Immature natural killer cell (primary cell): ENCODE results near the gene HAVCR2. TPM values are rescaled to one million over a fixed set of nuclear protein-coding genes. Genes with fewer than 3 reads are reported as not detected.

Source experiments
- DNase-seq, 3 donors: peaks; one replicate each; pipeline ENCODE4 v3.0.0; 2022; ENCODE audit warnings: mixed read lengths in 1 of 3
- H3K27ac Mint-ChIP-seq, 6 donors: one replicate each; pipeline ENCODE4 v1.8.0; 2020; ENCODE audit warnings: mixed read lengths in 6 of 6, mild to moderate bottlenecking in 5 of 6, inconsistent platforms in 4 of 6, moderate library complexity in 3 of 6
- H3K27me3 Mint-ChIP-seq, 3 donors: one replicate each; pipeline ENCODE4 v1.8.0; 2020 to 2021; ENCODE audit warnings: low read depth in 3 of 3, mild to moderate bottlenecking in 3 of 3, mixed read lengths in 3 of 3, moderate library complexity in 3 of 3, inconsistent platforms in 1 of 3
- H3K36me3 Mint-ChIP-seq, 3 donors: one replicate each; pipeline ENCODE4 v1.8.0; 2020; ENCODE audit warnings: mixed read lengths in 3 of 3, inconsistent platforms in 2 of 3, mild to moderate bottlenecking in 2 of 3
- H3K4me1 Mint-ChIP-seq, 2 donors: one replicate each; pipeline ENCODE4 v1.8.0; 2020; ENCODE audit warnings: inconsistent platforms in 2 of 2, mild to moderate bottlenecking in 2 of 2, mixed read lengths in 2 of 2, moderate library complexity in 1 of 2
- H3K4me3 Mint-ChIP-seq, 5 donors: one replicate each; pipeline ENCODE4 v1.8.0; 2020; ENCODE audit warnings: mild to moderate bottlenecking in 5 of 5, mixed read lengths in 5 of 5, inconsistent platforms in 3 of 5, moderate library complexity in 3 of 5
- H3K9me3 Mint-ChIP-seq, 6 donors: one replicate each; pipeline ENCODE4 v1.8.0; 2020; ENCODE audit warnings: mild to moderate bottlenecking in 6 of 6, mixed read lengths in 6 of 6, inconsistent platforms in 4 of 6, moderate library complexity in 3 of 6
- polyA plus RNA-seq, 3 donors: library from polyadenylated mRNA; unstranded; fragments of 300-500 nt; fragmentation: Illumina TruSeq; gene quantifications; one replicate each; pipeline ENCODE4 v1.2.3, GENCODE V29; 2021

HAVCR2 gene
- polyA plus RNA-seq: 100 to 1,000 TPM; 101 to 167 (median 130) TPM

DNA sequence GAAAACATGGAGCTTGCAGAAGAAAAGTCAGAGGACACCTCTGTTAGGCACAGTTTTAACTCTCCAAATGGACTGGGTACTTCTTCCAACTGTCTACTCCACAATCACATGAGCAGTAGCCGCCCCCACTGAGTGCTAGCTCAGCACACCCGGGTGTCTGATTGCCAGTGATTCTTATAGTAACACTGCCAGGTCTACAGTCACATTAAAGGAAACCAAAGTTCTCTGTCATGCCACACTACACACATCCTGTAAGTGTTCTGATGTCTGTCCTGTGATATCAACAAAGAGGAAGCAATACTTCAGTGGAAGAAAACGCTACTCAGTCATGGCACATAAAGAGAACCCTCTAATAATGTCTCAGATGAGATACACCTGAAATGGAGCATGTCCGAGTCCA lies at the start of gene HAVCR2:
Gene HAVCR2 (minus strand): TSS at position 69 of the 400 bp plus-strand sequence. CDS start 61 bp downstream, at position 8.
- peaks cover 61 to 73% of the 10 kb centered on the region in 2 donors for H3K4me1 Mint-ChIP-seq
- peak within 1 kb of the TSS; percentile 98 to 100 (median 98) for H3K27ac Mint-ChIP-seq
- peak; percentile 77 to 81 (median 80) for DNase-seq
- H3K27me3 Mint-ChIP-seq: peaks cover 0 to 14% (median 0%) of the 10 kb centered on the region in 3 donors
- peaks cover 16 to 27% (median 19%) of the 10 kb centered on the region in 3 donors for H3K36me3 Mint-ChIP-seq
- peak within 1 kb of the TSS; percentile 94 to 97 (median 96) for H3K4me3 Mint-ChIP-seq
- H3K9me3 Mint-ChIP-seq: no peaks in the 10 kb centered on the region

- H3K9me3 Mint-ChIP-seq: no peaks in the 10 kb centered on the region
- H3K4me3 Mint-ChIP-seq: no peak overlapping the region
- peaks cover 14 to 18% of the 10 kb centered on the region in 2 donors for H3K4me1 Mint-ChIP-seq
- H3K27me3 Mint-ChIP-seq: peaks cover 0 to 2% (median 2%) of the 10 kb centered on the region in 3 donors
- no peak for DNase-seq
- no peak overlapping the region for H3K27ac Mint-ChIP-seq
- no peaks in the 10 kb centered on the region for H3K36me3 Mint-ChIP-seq
These were observed 48.5 kb upstream of the HAVCR2 start for GRCh38 chr5:157157293-157157891.

DNA sequence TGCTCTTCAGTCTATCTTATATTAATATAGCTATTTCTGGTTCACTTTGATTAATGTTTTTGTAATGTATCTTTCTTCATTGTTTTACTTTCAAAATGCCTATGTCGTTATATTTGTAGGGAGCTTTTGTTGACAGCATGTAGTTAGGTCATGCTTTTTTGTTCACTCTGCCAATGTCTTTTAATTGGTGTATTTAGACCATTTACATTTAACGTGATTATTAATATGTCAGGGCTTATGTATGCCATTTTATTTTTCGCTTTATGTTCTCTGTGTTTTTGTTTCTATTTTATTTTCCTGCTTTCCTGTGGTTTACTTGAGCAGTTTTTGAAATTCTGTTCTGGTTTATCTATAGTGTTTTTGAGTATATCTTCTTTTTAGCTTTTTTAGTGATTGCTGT lies 46.5 kb upstream of the HAVCR2 start:
- Mint-ChIP-seq H3K27me3 (peaks cover 0 to 2% (median 2%) of the 10 kb centered on the region in 3 donors), H3K36me3 (no peaks in the 10 kb centered on the region), H3K4me3 (peak overlapping the region in 4 of 5 donors; percentile 43 to 80 (median 50)), H3K27ac (peak overlapping the region; percentile 31 to 83 (median 66)), H3K4me1 (peaks cover 14 to 18% of the 10 kb centered on the region in 2 donors), H3K9me3 (no peaks in the 10 kb centered on the region)
- no peak for DNase-seq

DNA sequence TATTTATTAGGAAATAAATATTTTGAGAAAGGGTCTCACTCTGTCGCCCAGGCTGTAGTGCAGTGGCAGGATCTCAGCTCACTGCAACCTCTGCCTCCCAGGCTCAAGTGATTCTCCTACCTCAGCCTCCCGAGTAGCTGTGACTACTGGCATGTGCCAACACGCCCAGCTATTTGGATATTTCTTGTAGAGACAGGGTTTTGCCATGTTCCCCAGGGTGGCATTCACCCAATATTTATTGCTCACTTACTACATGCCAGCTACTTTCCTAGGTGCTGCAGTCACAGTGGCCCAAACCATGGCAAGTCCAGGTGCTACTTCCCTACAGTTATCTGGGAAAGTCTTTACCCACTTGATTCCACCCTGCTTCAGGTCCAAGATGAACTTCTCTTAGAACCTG lies 42.2 kb upstream of the HAVCR2 start:
- peaks cover 0 to 2% (median 0%) of the 10 kb centered on the region in 3 donors for H3K27me3 Mint-ChIP-seq
- H3K9me3 Mint-ChIP-seq: no peaks in the 10 kb centered on the region
- peaks cover 26 to 28% of the 10 kb centered on the region in 2 donors for H3K4me1 Mint-ChIP-seq
- no peak for DNase-seq
- H3K27ac Mint-ChIP-seq: peak overlapping the region in 1 of 6 donors; percentile 66
- no peaks in the 10 kb centered on the region for H3K36me3 Mint-ChIP-seq
- H3K4me3 Mint-ChIP-seq: no peak overlapping the region

DNA sequence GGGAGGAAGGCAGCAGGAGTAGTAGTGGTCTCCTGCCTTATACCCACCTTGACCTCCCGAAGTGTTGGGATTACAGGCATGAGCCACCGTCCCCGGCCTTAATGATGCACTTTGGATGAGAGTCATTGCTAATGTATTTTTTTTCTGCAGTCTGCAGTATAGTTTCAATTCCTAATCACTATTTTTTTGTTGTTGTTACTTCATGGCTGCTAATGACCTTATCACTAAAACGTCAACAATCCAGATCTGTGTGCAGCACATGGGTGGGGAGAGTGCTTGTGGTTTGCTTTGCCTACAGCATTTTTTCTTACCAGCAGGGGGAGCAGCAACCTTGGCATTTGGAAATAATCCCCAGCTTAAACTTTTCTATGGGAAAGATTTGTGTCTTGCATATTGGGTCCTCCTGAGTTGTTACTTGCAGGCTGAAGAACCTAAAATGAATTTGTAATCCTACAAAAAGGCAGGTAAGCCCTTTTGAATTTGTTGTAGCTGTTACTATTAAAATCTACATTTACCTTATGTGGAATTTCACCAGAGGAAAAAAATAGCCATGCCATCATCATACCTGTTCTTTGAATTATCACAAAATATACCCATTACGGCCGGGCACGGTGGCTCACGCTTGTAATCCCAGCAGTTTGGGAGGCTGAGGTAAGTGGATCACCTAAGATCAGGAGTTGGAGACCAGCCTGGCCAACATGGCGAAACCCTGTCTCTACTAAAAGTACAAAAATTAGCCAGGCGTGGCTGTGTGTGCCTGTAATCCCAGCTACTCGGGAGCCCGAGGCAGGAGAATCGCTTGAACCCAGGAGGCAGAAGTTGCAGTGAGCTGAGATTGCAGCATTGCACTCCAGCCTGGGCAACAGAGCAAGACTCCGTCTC lies 40.1 kb upstream of the HAVCR2 start:
- Mint-ChIP-seq H3K4me3 (peak overlapping the region; percentile 0 to 56 (median 40)), H3K4me1 (peaks cover 18 to 22% of the 10 kb centered on the region in 2 donors), H3K36me3 (no peaks in the 10 kb centered on the region), H3K27me3 (peaks cover 0 to 3% (median 2%) of the 10 kb centered on the region in 3 donors), H3K9me3 (no peaks in the 10 kb centered on the region), H3K27ac (peak overlapping the region; percentile 67 to 94 (median 86))
- DNase-seq: peak; percentile 81 to 88 (median 83)

DNA sequence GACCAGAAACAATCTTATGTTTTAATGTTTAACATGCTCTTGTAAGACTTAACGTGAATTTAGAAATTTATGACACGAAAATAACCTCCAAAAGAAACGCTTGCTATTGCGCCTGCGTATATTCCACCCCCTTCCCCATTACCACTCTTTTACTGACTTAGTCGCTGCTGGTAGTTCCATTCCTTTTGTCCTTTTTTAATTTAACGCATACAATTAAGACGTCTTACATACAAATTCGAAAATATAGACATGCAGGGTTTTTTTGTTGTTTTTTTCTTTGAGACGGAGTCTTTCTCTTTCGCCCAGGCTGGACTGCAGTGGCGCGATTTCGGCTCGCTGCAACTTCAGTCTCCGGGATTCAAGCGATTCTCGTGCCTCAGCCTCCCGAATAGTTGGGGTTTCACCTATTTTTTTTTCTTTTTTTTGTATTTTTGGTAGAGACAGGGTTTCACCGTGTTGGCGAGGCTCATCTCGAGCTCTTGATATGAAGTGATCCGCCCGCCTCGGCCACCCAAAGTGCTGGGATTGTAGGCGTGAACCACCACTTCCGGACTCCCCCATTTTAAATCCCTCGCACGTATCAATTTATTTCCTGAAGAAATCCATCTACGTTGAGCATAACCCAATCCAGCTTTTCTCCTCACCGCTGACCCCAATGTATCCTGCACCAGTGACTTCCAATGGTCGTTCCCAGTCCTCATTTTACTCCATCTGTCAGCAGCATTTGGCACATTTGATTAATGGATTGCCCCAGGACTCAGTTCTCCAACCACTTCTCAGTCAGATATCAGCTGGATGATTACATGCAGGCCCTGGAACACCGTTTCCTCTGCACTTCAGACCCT lies 34.5 kb upstream of the HAVCR2 start:
- Mint-ChIP-seq H3K4me3 (peak overlapping the region; percentile 91 to 99 (median 95)), H3K27ac (peak overlapping the region; percentile 94 to 100 (median 98)), H3K27me3 (peaks cover 7 to 15% (median 13%) of the 10 kb centered on the region in 3 donors), H3K36me3 (peaks cover 7 to 13% (median 8%) of the 10 kb centered on the region in 3 donors), H3K4me1 (peaks cover 47 to 67% of the 10 kb centered on the region in 2 donors), H3K9me3 (no peaks in the 10 kb centered on the region)
- DNase-seq: peak; percentile 51 to 58 (median 57)

DNA sequence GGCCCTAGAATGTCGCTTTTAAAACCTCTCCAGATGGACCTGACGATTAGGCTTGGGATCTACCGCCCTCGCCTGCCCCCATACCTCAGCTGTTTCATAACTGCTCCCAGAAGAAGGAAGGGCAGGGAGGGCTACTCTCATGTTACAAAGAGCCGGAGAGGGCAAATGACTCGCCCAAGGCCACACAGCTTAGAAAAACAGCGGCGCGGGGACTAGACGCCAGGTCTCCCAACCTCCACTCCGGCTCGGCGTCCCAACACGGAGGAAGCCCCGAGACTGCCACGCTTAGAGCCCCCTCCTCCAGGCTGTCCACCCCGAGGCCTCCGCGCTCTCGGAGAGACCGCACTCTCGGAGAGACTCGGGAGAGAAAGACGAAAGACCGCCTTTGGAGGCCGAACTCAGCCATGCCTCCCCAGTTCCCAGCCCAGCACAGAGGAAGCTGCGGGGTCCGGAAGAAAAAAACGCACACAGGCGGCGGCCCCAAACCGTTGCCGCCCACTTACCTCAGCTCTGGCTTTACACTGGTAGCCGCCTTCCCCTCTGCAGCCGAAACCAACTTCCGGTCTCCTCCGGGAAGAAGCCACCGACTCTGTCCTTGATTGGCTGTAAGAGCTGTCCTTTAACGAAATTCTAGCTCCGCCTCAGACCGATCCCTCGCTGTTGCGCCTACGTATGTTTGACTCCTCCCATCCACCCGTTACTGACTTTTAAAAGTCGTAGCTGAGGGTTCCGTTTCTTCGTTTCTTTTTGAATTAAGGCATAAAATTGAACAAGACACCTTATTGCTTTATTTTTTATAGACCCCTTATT lies 33.7 kb upstream of the HAVCR2 start, which contains the start of gene MED7:
Gene MED7 (minus strand): TSS at position 549 of the 810 bp plus-strand sequence. CDS start 3,434 bp downstream, outside the sequence.
- peak; percentile 96 to 98 (median 98) for DNase-seq
- Mint-ChIP-seq H3K4me3 (peak within 1 kb of the TSS; percentile 91 to 99 (median 95)), H3K27ac (peak within 1 kb of the TSS; percentile 94 to 100 (median 98)), H3K9me3 (no peaks in the 10 kb centered on the region), H3K27me3 (peaks cover 7 to 15% (median 13%) of the 10 kb centered on the region in 3 donors), H3K4me1 (peaks cover 42 to 66% of the 10 kb centered on the region in 2 donors), H3K36me3 (peaks cover 7 to 15% (median 8%) of the 10 kb centered on the region in 3 donors)

DNA sequence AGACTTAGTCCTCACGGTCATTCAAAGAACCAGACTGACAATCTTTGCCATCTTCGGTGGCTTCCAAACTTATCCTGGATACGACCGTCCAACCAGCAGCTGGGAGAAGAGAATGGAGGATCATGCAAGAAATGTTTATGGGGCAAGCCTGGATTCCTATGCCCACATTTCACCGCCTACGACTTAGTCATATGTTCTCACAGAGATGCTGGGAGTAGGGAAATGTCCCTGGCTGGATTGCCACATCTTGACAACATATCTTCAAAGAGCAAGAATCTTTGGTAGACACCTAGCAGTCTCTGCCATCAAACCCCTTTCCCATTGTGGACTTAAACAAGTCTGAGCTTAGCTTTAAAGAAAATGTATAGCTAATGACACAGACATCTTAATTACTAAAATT lies 28.8 kb upstream of the HAVCR2 start:
- Mint-ChIP-seq H3K27ac (peak overlapping the region in 2 of 6 donors; percentile 6 to 7), H3K36me3 (peaks cover 7 to 19% (median 8%) of the 10 kb centered on the region in 3 donors)

DNA sequence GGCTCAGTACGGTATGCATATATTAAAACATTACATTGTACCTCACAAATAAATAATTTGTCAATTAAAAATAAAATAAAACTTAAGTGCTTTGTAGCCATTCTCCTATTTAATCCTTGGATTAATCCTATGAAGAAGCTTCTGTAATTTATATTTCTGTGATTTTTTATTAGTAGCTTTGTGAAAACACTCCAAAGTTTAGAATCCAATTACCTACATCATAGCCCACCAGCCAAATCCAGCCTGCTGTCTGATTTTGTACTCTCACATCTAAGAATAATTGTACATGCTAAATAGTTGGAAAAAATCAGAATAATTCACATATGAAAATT lies 23.4 kb upstream of the HAVCR2 start:
- Mint-ChIP-seq H3K9me3 (no peaks in the 10 kb centered on the region), H3K36me3 (peaks cover 0 to 1% (median 0%) of the 10 kb centered on the region in 3 donors), H3K27me3 (peaks cover 0 to 1% (median 0%) of the 10 kb centered on the region in 3 donors), H3K4me1 (peaks cover 24 to 28% of the 10 kb centered on the region in 2 donors), H3K4me3 (peak overlapping the region in 1 of 5 donors; percentile 78), H3K27ac (no peak overlapping the region)
- no peak for DNase-seq

More for the DNA sequence above, 28.8 kb upstream of the HAVCR2 start:
- Mint-ChIP-seq H3K9me3 (no peaks in the 10 kb centered on the region), H3K27me3 (peaks cover 2 to 7% (median 3%) of the 10 kb centered on the region in 3 donors), H3K4me1 (peaks cover 47 to 71% of the 10 kb centered on the region in 2 donors), H3K4me3 (no peak overlapping the region)
- DNase-seq: no peak

DNA sequence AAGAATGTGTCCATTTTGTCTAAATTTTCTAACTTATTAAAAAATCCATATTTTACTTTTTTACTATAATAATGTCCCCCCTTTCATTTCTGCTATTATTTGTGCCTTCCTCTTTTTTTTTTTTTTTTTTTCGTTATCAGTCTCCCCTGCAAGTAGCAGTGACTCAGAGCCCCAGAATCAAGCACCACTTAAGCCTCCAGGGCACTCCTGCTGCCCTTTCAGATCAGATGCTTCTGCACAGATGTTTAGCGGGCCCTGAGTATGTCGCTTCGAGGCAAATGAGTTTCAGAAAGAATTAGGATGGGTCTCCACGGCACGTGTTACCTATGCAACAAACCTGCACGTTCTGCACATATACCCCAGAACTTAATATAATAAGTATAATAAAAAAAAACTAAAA lies 22.1 kb upstream of the HAVCR2 start:
- no peaks in the 10 kb centered on the region for H3K9me3 Mint-ChIP-seq
- peak overlapping the region in 1 of 6 donors; percentile 18 for H3K27ac Mint-ChIP-seq
- no peak for DNase-seq
- H3K4me1 Mint-ChIP-seq: peaks cover 20 to 21% of the 10 kb centered on the region in 2 donors
- H3K36me3 Mint-ChIP-seq: no peaks in the 10 kb centered on the region
- peaks cover 0 to 2% (median 1%) of the 10 kb centered on the region in 3 donors for H3K27me3 Mint-ChIP-seq
- H3K4me3 Mint-ChIP-seq: no peak overlapping the region

GRCh38 chr5:157121709-157122108 lies 12.9 kb upstream of the HAVCR2 start:
- Mint-ChIP-seq H3K27me3 (peaks cover 0 to 2% (median 0%) of the 10 kb centered on the region in 3 donors), H3K4me3 (no peak overlapping the region), H3K9me3 (peaks cover 4 to 22% (median 14%) of the 10 kb centered on the region in 6 donors), H3K36me3 (peaks cover 20 to 29% (median 28%) of the 10 kb centered on the region in 3 donors), H3K4me1 (peaks cover under 1 to 7% of the 10 kb centered on the region in 2 donors), H3K27ac (no peak overlapping the region)
- no peak for DNase-seq

- peaks cover 4 to 15% of the 10 kb centered on the region in 2 donors for H3K4me1 Mint-ChIP-seq
- DNase-seq: no peak
- peaks cover 4 to 22% (median 14%) of the 10 kb centered on the region in 6 donors for H3K9me3 Mint-ChIP-seq
- H3K36me3 Mint-ChIP-seq: peaks cover 20 to 29% (median 28%) of the 10 kb centered on the region in 3 donors
- H3K27ac Mint-ChIP-seq: peak overlapping the region in 1 of 6 donors; percentile 31
- no peaks in the 10 kb centered on the region for H3K27me3 Mint-ChIP-seq
- H3K4me3 Mint-ChIP-seq: no peak overlapping the region
These were observed 11.3 kb upstream of the HAVCR2 start for GRCh38 chr5:157120102-157120501.
